ENCODE measurements around the gene MRPL3. TPM values are rescaled to one million over a fixed set of nuclear protein-coding genes. Genes with fewer than 3 reads are reported as not detected.

MRPL3 gene
- total and polyA plus RNA-seq, 10 of the 15 experiments (the other 5 are each of a cell fraction or from before 2014, with no cell fraction given), result 91.6 to 307 (median 198) TPM

DNA sequence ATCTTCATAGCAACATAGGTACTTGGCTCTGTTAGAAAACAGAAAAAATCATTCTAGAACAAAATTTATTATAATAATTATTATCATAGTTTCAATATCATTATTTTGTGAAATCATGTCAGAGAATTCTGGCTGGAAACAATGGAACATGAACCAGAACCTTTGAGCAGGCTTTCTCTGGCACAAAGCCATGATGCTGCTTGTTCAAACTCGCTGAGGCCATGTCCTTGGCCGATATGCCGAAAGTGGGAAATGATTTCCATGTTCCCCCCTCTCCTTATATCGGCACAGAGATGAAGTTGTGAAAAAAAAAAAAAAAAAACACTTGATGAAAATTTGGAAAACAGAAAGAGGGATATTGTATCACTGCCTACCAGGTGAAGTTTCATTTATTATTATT, 49.0 kb upstream of the MRPL3 start:
- in situ Hi-C loops (cut with MboI), result loop anchor here (5.0 kb wide), 1 partner anchor 481 kb away; no protein-coding TSS in a partner anchor
- FAIRE-seq, result no peak
- WGBS (ENCODE audit: insufficient coverage, insufficient replicate concordance, low lambda C conversion rate, missing lambda C conversion rate), result 86% methylated on average over 3 of the region's 4 CpGs
- DNase-seq (ENCODE audit: low read depth, low spot score), result no peak
- H4K20me1 ChIP-seq (ENCODE audit: control insufficient read depth, insufficient read depth), result no peaks in the 10 kb centered on the region
- ChIA-PET CTCF (interaction anchor here (2.5 to 5.9 kb wide), 4 partner anchors 9 to 478 kb away, joined by 18 to 88 read pairs (median 30); no protein-coding TSS in a partner anchor), POLR2A (no interaction called here), RAD21 (ENCODE audit: unreplicated experiment) (interaction anchor here (4.7 kb wide), 1 partner anchor 244 kb away, joined by 54 read pairs; no protein-coding TSS in a partner anchor), SMC1A (ENCODE audit: uncharacterized antibody, unreplicated experiment) (interaction anchor here (1.3 to 6.1 kb wide), 3 partner anchors 164 to 247 kb away, joined by 4 to 74 read pairs (median 5); no protein-coding TSS in a partner anchor)
- no peaks in the 10 kb centered on the region for H3K79me2 ChIP-seq (ENCODE audit: control insufficient read depth, insufficient read depth, low read length)
- intact Hi-C loops (cut with micrococcal nuclease; ENCODE audit: unreplicated experiment), result loop anchor here (5.0 kb wide), 2 partner anchors 81 to 161 kb away; no protein-coding TSS in a partner anchor
- no peak overlapping the region for H3K27ac ChIP-seq (ENCODE audit: control insufficient read depth, insufficient read depth)
- H3K36me3 ChIP-seq (ENCODE audit: control insufficient read depth in 2 of 2, insufficient read depth in 2 of 2, low read length in 1 of 2), result no peaks in the 10 kb centered on the region
- BruUV-seq (replicated peaks), result no TSS peak
- no peak overlapping the region for H3K4me2 ChIP-seq (ENCODE audit: control insufficient read depth, insufficient read depth)
- no peak overlapping the region for H3K9ac ChIP-seq (ENCODE audit: control insufficient read depth, insufficient read depth, low read length)
- TF ChIP-seq CHD2 (IDR thresholded peaks at IDR 0.05; ENCODE audit: borderline replicate concordance, low read depth, low read length) (no peak), CEBPB (IDR thresholded peaks at IDR 0.05; ENCODE audit: borderline replicate concordance in 1 of 2, low read depth in 2 of 2, low read length in 2 of 2) (no peak), DPF2 (IDR thresholded peaks at IDR 0.05) (no peak), YY1 (IDR thresholded peaks at IDR 0.05; ENCODE audit: low read depth, low read length) (no peak), RFX5 (IDR thresholded peaks at IDR 0.05; ENCODE audit: low read depth, low read length) (no peak), STAT1 (conservative IDR thresholded peaks at IDR 0.05) (no peak), PAX8 (IDR thresholded peaks at IDR 0.05) (no peak), CBX5 (IDR thresholded peaks at IDR 0.05; ENCODE audit: low read depth) (no peak), ZBED1 (IDR thresholded peaks at IDR 0.05; ENCODE audit: borderline replicate concordance) (no peak), HDAC2 (IDR thresholded peaks at IDR 0.05) (no peak), RAD21 (IDR thresholded peaks at IDR 0.05; ENCODE audit: insufficient read depth, low read depth, low read length) (no peak), HCFC1 (IDR thresholded peaks at IDR 0.05; ENCODE audit: low read length) (no peak), SUPT20H (IDR thresholded peaks at IDR 0.05; ENCODE audit: borderline replicate concordance, control insufficient read depth, low read depth, low read length) (no peak), ZNF207 (IDR thresholded peaks at IDR 0.05; ENCODE audit: borderline replicate concordance) (no peak), SMC3 (IDR thresholded peaks at IDR 0.05; ENCODE audit: borderline replicate concordance, low read length) (no peak), GATAD2B (conservative IDR thresholded peaks at IDR 0.05; ENCODE audit: low read depth) (no peak)
- TF ChIP-seq, protein P1, sequence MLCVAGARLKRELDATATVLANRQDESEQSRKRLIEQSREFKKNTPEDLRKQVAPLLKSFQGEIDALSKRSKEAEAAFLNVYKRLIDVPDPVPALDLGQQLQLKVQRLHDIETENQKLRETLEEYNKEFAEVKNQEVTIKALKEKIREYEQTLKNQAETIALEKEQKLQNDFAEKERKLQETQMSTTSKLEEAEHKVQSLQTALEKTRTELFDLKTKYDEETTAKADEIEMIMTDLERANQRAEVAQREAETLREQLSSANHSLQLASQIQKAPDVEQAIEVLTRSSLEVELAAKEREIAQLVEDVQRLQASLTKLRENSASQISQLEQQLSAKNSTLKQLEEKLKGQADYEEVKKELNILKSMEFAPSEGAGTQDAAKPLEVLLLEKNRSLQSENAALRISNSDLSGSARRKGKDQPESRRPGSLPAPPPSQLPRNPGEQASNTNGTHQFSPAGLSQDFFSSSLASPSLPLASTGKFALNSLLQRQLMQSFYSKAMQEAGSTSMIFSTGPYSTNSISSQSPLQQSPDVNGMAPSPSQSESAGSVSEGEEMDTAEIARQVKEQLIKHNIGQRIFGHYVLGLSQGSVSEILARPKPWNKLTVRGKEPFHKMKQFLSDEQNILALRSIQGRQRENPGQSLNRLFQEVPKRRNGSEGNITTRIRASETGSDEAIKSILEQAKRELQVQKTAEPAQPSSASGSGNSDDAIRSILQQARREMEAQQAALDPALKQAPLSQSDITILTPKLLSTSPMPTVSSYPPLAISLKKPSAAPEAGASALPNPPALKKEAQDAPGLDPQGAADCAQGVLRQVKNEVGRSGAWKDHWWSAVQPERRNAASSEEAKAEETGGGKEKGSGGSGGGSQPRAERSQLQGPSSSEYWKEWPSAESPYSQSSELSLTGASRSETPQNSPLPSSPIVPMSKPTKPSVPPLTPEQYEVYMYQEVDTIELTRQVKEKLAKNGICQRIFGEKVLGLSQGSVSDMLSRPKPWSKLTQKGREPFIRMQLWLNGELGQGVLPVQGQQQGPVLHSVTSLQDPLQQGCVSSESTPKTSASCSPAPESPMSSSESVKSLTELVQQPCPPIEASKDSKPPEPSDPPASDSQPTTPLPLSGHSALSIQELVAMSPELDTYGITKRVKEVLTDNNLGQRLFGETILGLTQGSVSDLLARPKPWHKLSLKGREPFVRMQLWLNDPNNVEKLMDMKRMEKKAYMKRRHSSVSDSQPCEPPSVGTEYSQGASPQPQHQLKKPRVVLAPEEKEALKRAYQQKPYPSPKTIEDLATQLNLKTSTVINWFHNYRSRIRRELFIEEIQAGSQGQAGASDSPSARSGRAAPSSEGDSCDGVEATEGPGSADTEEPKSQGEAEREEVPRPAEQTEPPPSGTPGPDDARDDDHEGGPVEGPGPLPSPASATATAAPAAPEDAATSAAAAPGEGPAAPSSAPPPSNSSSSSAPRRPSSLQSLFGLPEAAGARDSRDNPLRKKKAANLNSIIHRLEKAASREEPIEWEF (IDR thresholded peaks at IDR 0.05; ENCODE audit: insufficient replicate concordance, low read depth, low read length), result no peak
- TF ChIP-seq, protein P2, sequence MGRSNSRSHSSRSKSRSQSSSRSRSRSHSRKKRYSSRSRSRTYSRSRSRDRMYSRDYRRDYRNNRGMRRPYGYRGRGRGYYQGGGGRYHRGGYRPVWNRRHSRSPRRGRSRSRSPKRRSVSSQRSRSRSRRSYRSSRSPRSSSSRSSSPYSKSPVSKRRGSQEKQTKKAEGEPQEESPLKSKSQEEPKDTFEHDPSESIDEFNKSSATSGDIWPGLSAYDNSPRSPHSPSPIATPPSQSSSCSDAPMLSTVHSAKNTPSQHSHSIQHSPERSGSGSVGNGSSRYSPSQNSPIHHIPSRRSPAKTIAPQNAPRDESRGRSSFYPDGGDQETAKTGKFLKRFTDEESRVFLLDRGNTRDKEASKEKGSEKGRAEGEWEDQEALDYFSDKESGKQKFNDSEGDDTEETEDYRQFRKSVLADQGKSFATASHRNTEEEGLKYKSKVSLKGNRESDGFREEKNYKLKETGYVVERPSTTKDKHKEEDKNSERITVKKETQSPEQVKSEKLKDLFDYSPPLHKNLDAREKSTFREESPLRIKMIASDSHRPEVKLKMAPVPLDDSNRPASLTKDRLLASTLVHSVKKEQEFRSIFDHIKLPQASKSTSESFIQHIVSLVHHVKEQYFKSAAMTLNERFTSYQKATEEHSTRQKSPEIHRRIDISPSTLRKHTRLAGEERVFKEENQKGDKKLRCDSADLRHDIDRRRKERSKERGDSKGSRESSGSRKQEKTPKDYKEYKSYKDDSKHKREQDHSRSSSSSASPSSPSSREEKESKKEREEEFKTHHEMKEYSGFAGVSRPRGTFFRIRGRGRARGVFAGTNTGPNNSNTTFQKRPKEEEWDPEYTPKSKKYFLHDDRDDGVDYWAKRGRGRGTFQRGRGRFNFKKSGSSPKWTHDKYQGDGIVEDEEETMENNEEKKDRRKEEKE (IDR thresholded peaks at IDR 0.05), result no peak
- no peak for ATAC-seq
- H2AFZ ChIP-seq (ENCODE audit: control insufficient read depth, low read depth, low read length), result no peak overlapping the region
- no peak overlapping the region for H3K4me3 ChIP-seq
- H3K27me3 ChIP-seq (replicated peaks in 1 of 2; ENCODE audit: control insufficient read depth in 2 of 2, insufficient read depth in 2 of 2, low read length in 1 of 2), result no peaks in the 10 kb centered on the region
- peaks cover 18% of the 10 kb centered on the region for H3K4me1 ChIP-seq (ENCODE audit: control insufficient read depth, insufficient read depth, low read length)
- H3K9me3 ChIP-seq (replicated peaks; ENCODE audit: control insufficient read depth, insufficient read depth, low read length), result no peaks in the 10 kb centered on the region

Data from GM12878 (cell line).